Rectal smooth muscle tissue (tissue), 1 donor: Measurements from ENCODE around the gene TRAPPC5.

ENCODE experiments used
- H3K27ac ChIP-seq: one replicate; pipeline ENCODE4 v1.7.0; 2013; ENCODE audit warnings: low read depth, low read length, inconsistent platforms
- H3K27me3 ChIP-seq: one replicate; pipeline ENCODE4 v1.7.0; 2013; ENCODE audit warnings: low read length; ENCODE audit not compliant: control insufficient read depth, insufficient read depth
- H3K36me3 ChIP-seq: one replicate; pipeline ENCODE4 v1.7.0; 2013; ENCODE audit warnings: low read length; ENCODE audit not compliant: control insufficient read depth, insufficient read depth
- H3K4me1 ChIP-seq: one replicate; pipeline ENCODE4 v1.7.0; 2013; ENCODE audit warnings: low read length; ENCODE audit not compliant: control insufficient read depth, insufficient read depth
- H3K4me3 ChIP-seq: one replicate; pipeline ENCODE4 v1.7.0; 2013; ENCODE audit warnings: low read length
- H3K9ac ChIP-seq: one replicate; pipeline ENCODE4 v1.7.0; 2013; ENCODE audit warnings: low read length

The TRAPPC5 gene

GRCh38 chr19:7680606-7681339, at the start of gene TRAPPC5:
TRAPPC5 (plus strand) TSS chr19:7680833; CDS start chr19:7682254, 1,421 bp downstream.
- Histone ChIP-seq H3K4me1 (peaks cover 2% of the 10 kb centered on the region), H3K27ac (peak within 1 kb of the TSS; percentile 78), H3K9ac (peak within 1 kb of the TSS; percentile 68)

DNA sequence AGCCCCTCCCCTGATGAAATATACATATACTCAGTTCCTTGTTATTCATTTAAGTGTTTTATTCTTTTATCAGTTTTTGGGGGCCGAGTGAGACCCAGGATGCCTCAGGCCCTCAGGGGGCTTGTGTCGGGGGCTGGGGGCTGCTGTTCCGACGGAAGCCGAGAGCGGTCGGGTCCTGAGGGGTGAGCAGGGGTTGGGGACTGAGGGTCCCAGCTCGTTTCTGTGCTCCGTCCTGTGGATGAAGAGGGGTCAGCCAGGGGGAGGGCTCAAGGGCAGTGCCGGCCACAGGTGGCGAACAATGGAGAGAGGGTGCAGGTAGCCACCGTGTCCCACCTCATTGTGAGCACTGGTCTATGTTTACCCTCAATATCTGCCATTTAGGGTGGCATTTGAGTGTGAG, 49.1 kb upstream of the TRAPPC5 start:
- Histone ChIP-seq H3K4me1 (peaks cover 10% of the 10 kb centered on the region), H3K27ac (no peak overlapping the region), H3K9ac (no peak overlapping the region)

More at GRCh38 chr19:7680606-7681339, at the start of gene TRAPPC5:
- Histone ChIP-seq H3K36me3 (peaks cover 8% of the 10 kb centered on the region), H3K4me3 (peak within 1 kb of the TSS; percentile 93), H3K27me3 (no peaks in the 10 kb centered on the region)

GRCh38 chr19:7632340-7633203, 48.1 kb upstream of the TRAPPC5 start:
- Histone ChIP-seq H3K4me1 (peaks cover 9% of the 10 kb centered on the region), H3K27ac (no peak overlapping the region), H3K4me3 (no peak overlapping the region), H3K36me3 (no peaks in the 10 kb centered on the region), H3K27me3 (peaks cover 4% of the 10 kb centered on the region), H3K9ac (no peak overlapping the region)

More for the DNA sequence above, 49.1 kb upstream of the TRAPPC5 start:
- peaks cover 5% of the 10 kb centered on the region for H3K36me3 ChIP-seq
- no peak overlapping the region for H3K4me3 ChIP-seq
- peaks cover 3% of the 10 kb centered on the region for H3K27me3 ChIP-seq

DNA sequence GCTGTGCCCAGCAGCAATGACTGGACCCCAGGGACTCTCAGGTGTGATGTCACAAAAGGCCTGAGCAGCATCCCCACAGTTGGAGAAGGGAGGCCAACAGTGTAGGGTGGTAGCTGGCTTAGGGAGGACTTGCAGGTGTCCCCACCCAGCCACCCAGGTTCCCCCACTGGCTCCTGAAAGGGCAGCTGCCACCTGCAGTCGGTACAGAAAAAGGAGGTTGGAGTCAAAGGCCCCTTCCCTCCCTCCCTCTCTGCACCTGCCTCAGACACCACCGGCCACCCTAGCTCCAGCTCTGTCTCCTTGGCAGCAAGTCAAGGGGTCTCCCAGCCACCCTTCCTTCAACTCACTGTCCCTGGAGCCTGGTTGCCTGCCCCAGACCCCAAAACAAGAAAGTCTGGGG, 46.9 kb upstream of the TRAPPC5 start, which contains the start of gene PCP2:
PCP2 (minus strand) TSS at position 22 of the 400 bp plus-strand sequence. CDS start 262 bp downstream, outside the sequence.
- Histone ChIP-seq H3K4me3 (no peak within 1 kb of the TSS), H3K36me3 (no peaks in the 10 kb centered on the region), H3K4me1 (peaks cover 2% of the 10 kb centered on the region), H3K27me3 (peaks cover 4% of the 10 kb centered on the region), H3K9ac (no peak within 1 kb of the TSS), H3K27ac (no peak within 1 kb of the TSS)

DNA sequence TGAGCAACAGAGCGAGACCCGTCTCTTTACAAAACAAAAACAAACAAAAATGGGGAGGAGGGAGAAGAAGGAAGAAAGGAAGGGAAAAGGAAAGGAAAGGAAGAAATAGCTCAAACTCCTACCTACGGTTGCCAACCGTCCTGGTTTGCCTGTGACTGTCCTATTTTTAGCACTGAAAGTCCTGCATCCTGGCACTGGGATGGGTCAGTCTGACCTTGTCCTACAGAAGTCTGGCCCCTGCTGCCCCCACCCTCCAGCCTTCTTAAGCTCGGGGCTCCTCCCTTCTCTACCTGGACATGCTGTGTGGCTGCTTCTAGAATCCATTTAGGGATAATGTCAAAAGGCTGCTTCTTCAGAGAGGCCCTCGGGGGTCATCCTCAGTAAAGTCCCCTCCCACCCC, 45.0 kb upstream of the TRAPPC5 start:
- H3K27me3 ChIP-seq = peaks cover 4% of the 10 kb centered on the region
- no peaks in the 10 kb centered on the region for H3K4me1 ChIP-seq
- peaks cover 7% of the 10 kb centered on the region for H3K36me3 ChIP-seq
- no peak overlapping the region for H3K27ac ChIP-seq
- no peak overlapping the region for H3K9ac ChIP-seq
- no peak overlapping the region for H3K4me3 ChIP-seq

DNA sequence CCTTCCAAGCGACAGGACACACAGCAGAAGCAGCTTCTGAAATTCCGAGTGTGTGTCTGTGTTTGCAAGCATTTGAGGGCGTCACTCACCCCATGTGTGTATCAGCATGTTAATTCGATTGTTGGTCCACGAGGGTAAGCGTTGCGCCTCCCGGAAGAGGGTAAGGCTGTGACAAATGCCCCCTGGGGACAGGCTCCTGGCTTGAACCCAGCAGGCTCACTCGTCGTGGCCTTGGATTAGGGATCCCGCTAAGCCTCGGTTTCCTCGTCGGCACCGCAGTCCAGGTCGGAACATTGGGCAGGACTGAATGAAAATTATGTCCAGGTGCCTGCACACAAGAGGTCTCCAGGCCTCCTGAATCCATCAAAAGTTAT, 44.3 kb upstream of the TRAPPC5 start:
- Histone ChIP-seq H3K4me3 (peak overlapping the region; percentile 5), H3K9ac (no peak overlapping the region), H3K27me3 (peaks cover 4% of the 10 kb centered on the region)

GRCh38 chr19:7636691-7637373, 43.8 kb upstream of the TRAPPC5 start, which contains the start of gene STXBP2:
STXBP2 (plus strand) TSS chr19:7637110; CDS start chr19:7637150, 40 bp downstream.
- H3K4me3 ChIP-seq = peak within 1 kb of the TSS; percentile 71
- no peaks in the 10 kb centered on the region for H3K4me1 ChIP-seq
- no peak within 1 kb of the TSS for H3K27ac ChIP-seq
- H3K9ac ChIP-seq = peak within 1 kb of the TSS; percentile 45
- H3K27me3 ChIP-seq = peaks cover 4% of the 10 kb centered on the region
- peaks cover 7% of the 10 kb centered on the region for H3K36me3 ChIP-seq

More for the DNA sequence above, 44.3 kb upstream of the TRAPPC5 start:
- no peaks in the 10 kb centered on the region for H3K4me1 ChIP-seq
- peaks cover 7% of the 10 kb centered on the region for H3K36me3 ChIP-seq
- no peak overlapping the region for H3K27ac ChIP-seq

DNA sequence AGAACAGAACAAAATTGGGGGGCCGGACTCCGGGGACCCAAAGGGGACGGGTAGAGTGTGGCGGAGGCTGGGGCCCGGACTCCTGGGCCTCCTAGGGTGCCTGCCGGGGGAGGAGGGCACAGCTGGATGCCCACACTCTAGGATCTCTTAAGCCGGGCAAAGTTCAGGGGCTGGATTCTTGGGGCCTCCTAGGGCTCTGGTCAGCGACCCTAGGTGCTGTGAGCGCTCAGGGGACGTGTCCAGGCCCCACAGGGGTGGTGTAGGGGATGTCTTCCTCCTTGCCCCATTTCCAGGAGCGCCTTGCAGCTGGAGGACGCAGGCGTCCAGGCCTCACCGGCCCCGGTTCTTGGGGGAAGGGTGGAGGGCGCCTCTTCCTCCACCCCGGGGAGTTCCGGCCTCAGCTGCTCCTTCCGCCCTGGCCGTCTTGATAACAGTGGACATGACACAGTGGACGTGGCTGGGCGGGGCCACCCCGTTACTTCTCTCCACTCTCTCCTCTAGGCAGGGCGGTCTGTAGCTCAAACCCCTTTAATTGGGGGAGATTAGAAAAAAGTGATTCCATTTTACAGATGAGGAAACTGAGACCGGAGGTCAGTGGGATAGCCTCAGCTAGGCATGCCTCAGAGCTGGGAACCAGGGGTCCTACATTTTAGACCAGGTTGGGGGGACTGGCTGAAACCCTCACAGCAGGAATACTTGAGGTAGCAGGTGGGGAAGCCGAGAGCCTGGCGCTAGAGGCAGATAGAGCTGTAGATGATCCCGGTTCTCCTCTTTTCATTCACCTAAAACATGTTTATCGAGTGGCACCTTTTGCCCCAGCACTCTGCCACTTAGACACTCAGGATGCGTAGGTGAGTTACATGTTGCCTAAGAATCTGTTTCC, 43.0 kb upstream of the TRAPPC5 start:
- Histone ChIP-seq H3K36me3 (peaks cover 7% of the 10 kb centered on the region), H3K4me1 (no peaks in the 10 kb centered on the region), H3K4me3 (peak overlapping the region; percentile 71), H3K9ac (peak overlapping the region; percentile 45), H3K27me3 (peaks cover 4% of the 10 kb centered on the region), H3K27ac (no peak overlapping the region)

GRCh38 chr19:7638802-7639465, 41.7 kb upstream of the TRAPPC5 start:
- peaks cover 4% of the 10 kb centered on the region for H3K27me3 ChIP-seq
- H3K36me3 ChIP-seq = peaks cover 7% of the 10 kb centered on the region
- H3K4me3 ChIP-seq = no peak overlapping the region
- H3K27ac ChIP-seq = no peak overlapping the region
- H3K9ac ChIP-seq = no peak overlapping the region
- H3K4me1 ChIP-seq = no peaks in the 10 kb centered on the region

DNA sequence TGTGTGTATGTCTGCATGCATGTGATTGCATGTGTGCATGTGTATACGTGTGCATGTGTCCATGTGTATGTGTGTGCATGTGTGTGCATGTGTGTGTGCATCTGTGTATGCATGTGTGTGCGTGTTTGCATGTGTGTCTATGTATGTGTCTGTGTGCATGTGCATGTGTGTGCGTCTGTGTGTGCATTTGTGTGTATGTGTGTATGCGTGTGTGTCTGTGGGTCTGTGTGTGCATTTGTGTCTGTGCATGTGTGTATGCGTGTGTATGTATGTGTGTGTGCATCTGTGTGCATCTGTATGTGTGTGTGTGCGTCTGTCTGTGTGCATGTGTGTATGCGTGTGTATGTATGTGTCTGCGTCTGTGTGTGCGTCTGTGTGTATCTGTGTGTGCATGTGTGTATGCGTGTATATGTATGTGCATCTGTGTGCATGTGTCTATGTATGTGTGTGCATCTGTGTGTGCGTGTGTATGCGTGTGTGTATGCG, 40.7 kb upstream of the TRAPPC5 start:
- Histone ChIP-seq H3K27me3 (peaks cover 4% of the 10 kb centered on the region), H3K4me1 (no peaks in the 10 kb centered on the region), H3K36me3 (peaks cover 7% of the 10 kb centered on the region), H3K4me3 (no peak overlapping the region), H3K9ac (no peak overlapping the region), H3K27ac (no peak overlapping the region)

DNA sequence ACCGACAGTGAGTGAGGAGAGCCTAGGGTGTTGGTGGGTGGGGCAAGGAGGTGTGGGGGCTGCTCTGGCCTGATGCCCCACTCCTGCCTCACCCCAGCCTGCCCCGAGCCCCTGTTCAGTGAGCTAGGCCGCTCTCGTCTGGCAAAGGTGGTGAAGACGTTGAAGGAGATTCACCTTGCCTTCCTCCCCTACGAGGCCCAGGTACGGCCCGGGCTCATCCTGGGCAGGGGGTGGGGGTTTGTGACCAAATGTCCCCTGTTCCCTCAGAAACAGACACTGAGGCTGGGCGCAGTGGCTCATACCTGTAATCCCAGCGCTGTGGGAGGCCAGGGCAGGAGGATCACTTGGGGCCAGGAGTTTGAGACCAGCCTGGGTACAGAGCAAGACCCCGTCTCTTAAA, 39.8 kb upstream of the TRAPPC5 start:
- Histone ChIP-seq H3K27ac (no peak overlapping the region), H3K4me3 (no peak overlapping the region), H3K4me1 (no peaks in the 10 kb centered on the region), H3K36me3 (peaks cover 7% of the 10 kb centered on the region), H3K27me3 (peaks cover 4% of the 10 kb centered on the region), H3K9ac (no peak overlapping the region)
